ENCODE results near the gene CFAP107. TPM values are rescaled to one million over a fixed set of nuclear protein-coding genes. Genes with fewer than 3 reads are reported as not detected.

The CFAP107 gene
- total and polyA plus RNA-seq, 2 of the 13 experiments (the other 11 are each of a cell fraction or from before 2014, with no cell fraction given), result not detected

DNA sequence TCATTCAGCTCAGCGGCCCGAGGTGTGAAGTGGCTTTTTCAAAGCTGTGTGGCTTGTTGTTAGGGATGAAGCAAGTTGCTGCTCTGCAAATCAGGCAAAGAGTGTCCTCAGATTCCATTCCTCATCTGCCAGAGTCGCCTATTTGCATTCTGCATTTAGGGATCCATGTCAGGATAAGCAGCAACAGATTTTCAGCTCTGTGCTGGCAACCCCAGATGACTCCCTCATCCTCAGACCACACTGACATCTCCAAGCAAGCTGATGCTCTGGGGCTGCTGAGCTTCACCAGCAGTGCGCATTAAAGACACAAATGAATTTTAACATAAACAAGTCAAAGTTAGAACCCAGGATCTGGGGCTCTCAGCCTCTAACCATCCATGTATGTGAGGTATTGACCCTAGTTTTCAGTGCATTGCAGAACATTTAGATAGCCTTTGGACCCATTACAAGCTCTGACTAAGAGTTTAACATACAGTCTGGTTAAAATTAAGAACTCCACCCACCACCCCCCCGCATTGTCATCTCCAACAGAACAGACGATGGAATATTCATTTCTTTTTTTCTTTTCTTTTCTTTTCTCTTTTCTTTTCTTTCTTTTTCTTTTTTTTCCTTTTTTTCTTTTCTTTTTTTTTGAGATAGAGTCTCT lies 10.9 kb downstream of the CFAP107 start (continued):
- TF ChIP-seq, protein P1, sequence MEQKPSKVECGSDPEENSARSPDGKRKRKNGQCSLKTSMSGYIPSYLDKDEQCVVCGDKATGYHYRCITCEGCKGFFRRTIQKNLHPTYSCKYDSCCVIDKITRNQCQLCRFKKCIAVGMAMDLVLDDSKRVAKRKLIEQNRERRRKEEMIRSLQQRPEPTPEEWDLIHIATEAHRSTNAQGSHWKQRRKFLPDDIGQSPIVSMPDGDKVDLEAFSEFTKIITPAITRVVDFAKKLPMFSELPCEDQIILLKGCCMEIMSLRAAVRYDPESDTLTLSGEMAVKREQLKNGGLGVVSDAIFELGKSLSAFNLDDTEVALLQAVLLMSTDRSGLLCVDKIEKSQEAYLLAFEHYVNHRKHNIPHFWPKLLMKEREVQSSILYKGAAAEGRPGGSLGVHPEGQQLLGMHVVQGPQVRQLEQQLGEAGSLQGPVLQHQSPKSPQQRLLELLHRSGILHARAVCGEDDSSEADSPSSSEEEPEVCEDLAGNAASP (CRISPR knock-in tag; IDR thresholded peaks at IDR 0.05; ENCODE audit: borderline replicate concordance), result no peak
- no peak for TF ChIP-seq SCMH1 (CRISPR knock-in tag; IDR thresholded peaks at IDR 0.05; ENCODE audit: borderline replicate concordance)
- no peak for TF ChIP-seq TMF1 (CRISPR knock-in tag; IDR thresholded peaks at IDR 0.05; ENCODE audit: low read depth)
- TF ChIP-seq PRPF4 (IDR thresholded peaks at IDR 0.05; ENCODE audit: low read depth, low read length, poor library complexity, severe bottlenecking), result no peak
- TF ChIP-seq ZNF367 (CRISPR knock-in tag; IDR thresholded peaks at IDR 0.05; ENCODE audit: borderline replicate concordance), result no peak

GRCh38 chr1:12757836-12758235 lies 11.8 kb downstream of the CFAP107 start:
- TF ChIP-seq BCL6 (CRISPR knock-in tag; IDR thresholded peaks at IDR 0.05), result no peak
- Histone ChIP-seq H3K9me3 (ENCODE audit: low read length) (no peaks in the 10 kb centered on the region), H3K4me1 (ENCODE audit: insufficient read depth, low read length) (no peaks in the 10 kb centered on the region), H3K79me2 (ENCODE audit: insufficient read depth, low read length) (no peaks in the 10 kb centered on the region), H3K4me3 (replicated peaks in 1 of 3; ENCODE audit: insufficient read depth in 1 of 3, low read depth in 2 of 3, low read length in 3 of 3) (no peak overlapping the region), H3K27ac (ENCODE audit: extremely low read length, insufficient read depth, low read length) (no peak overlapping the region), H3K27me3 (ENCODE audit: control insufficient read depth in 1 of 2, insufficient read depth in 2 of 2, low read length in 2 of 2) (peaks cover 0 to 35% of the 10 kb centered on the region in 2 experiments; a peak in 2 of 5 replicates), H3K36me3 (replicated peaks in 1 of 2; ENCODE audit: control insufficient read depth in 1 of 2, insufficient read depth in 2 of 2, low read length in 2 of 2) (no peaks in the 10 kb centered on the region), H3K4me2 (ENCODE audit: low read depth, low read length) (no peak overlapping the region), H4K20me1 (ENCODE audit: insufficient read depth, low read length) (no peaks in the 10 kb centered on the region), H2AFZ (ENCODE audit: low read length) (no peak overlapping the region), H3K9ac (ENCODE audit: insufficient read depth, low read depth, low read length) (no peak overlapping the region)
- 5% methylated on average over 6 of the region's 6 CpGs for WGBS (ENCODE audit: low lambda C conversion rate)
- no peak for DNase-seq (ENCODE audit: low spot score)
- intact Hi-C loops (cut with micrococcal nuclease; ENCODE audit: unreplicated experiment), result no loop called here
- CTCF ChIA-PET (ENCODE audit: low intra/inter-chr PET ratio, low total read pairs), result no interaction called here
- in situ Hi-C loops (cut with HindIII; ENCODE audit: extremely low pct_ligation_motif_present, low pct_unique_long_range_greater_than_20kb), result no loop called here
- no TSS peak for BruUV-seq (replicated peaks)
- no peak for FAIRE-seq
- ATAC-seq, result no peak
- POLR2A ChIA-PET, result no interaction called here
